Psoas muscle (tissue), 8 donors: ENCODE results near the gene PRLR. TPM values are rescaled to one million over a fixed set of nuclear protein-coding genes. Genes with fewer than 3 reads are reported as not detected.
"Not testable (repeated sequence)": the region's sequence is repeated elsewhere in the genome, so short reads cannot be mapped to it uniquely, and the experiment has no call there.

Experiments used
- ATAC-seq, 4 donors: fragments of 200-7000 bp; cut with Tn5 transposase; one replicate each; pipeline ENCODE4 v1.9.1; 2020; ENCODE audit warnings: moderate library complexity in 3 of 4, mild to moderate bottlenecking in 2 of 4
- DNase-seq, 2 donors: peaks; one replicate each; pipeline ENCODE4 v3.0.0-alpha.2; 2020
- H3K27ac ChIP-seq: fragments of 200-600 bp; one replicate; pipeline ENCODE4 v1.8.0; 2022
- H3K27me3 ChIP-seq, 3 donors: fragments of 200-600 bp in 1 of 3; one replicate each; pipeline versions ENCODE4 v1.6.1 to v1.8.0; 2013 to 2022; ENCODE audit warnings: low read length in 2 of 3, mild to moderate bottlenecking in 2 of 3, moderate library complexity in 1 of 3; ENCODE audit not compliant: insufficient read depth in 3 of 3
- H3K36me3 ChIP-seq, 2 donors: fragments of 200-600 bp in 1 of 2; one replicate each; pipeline versions ENCODE4 v1.6.1 to v1.8.0; 2013 to 2022; ENCODE audit warnings: low read depth in 1 of 2, mild to moderate bottlenecking in 1 of 2, moderate library complexity in 1 of 2; ENCODE audit not compliant: insufficient read depth in 1 of 2
- H3K4me1 ChIP-seq: fragments of 200-600 bp; one replicate; pipeline ENCODE4 v1.8.0; 2022
- H3K4me3 ChIP-seq: fragments of 200-600 bp; one replicate; pipeline ENCODE4 v1.8.0; 2022; ENCODE audit warnings: mild to moderate bottlenecking
- H3K9me3 ChIP-seq: fragments of 200-600 bp; one replicate; pipeline ENCODE4 v1.8.0; 2022
- WGBS, 3 donors: extraction: QIAGEN DNeasy Blood & Tissue Kit; methylation state at CpG; one replicate each; pipeline versions ENCODE4 v1.1.6 to v1.1.7; 2013; 5-methylcytosine and 5-hydroxymethylcytosine counted together
- intact Hi-C, 2 donors: fragments of 100-400 bp; cut with DNase I; formaldehyde crosslinking; loops; one replicate each; pipeline versions ENCODE4 v1.11.0 to v1.14.2; 2022
- polyA plus RNA-seq, 3 donors: library from polyadenylated mRNA; stranded (reverse); fragments of 200-250 nt; gene quantifications; one replicate each; pipeline ENCODE4 v1.2.3, GENCODE V29; 2013
- total RNA-seq, 4 donors: library from RNA; stranded (reverse); fragmentation: NEBNext Ultra II Directional in 2 of 4; extraction: Animal tissue kit (Norgen Biotek cat#: 25700) in 2 of 4; gene quantifications; one replicate each; pipeline versions ENCODE4 v1.2.1 to v1.2.4, GENCODE V29; 2021 to 2023
- TF ChIP-seq, protein P1 (sequence below): fragments of 200-600 bp; IDR thresholded peaks from one replicate; pipeline ENCODE4 v1.8.0; 2022; ENCODE audit warnings: antibody characterized with exemption
- donor health status: healthy with polysubstance abuse.
- donor health status: DM: no; HTN: no; CAD: no; lungs with moderate emphysema.
- donor health status: Bipolar disorder and iron deficiency.
- donor health status: healthy.
- donor health status: DM: yes; HTN: yes; CAD: no.
- donor health status: DM: no; HTN: no; CAD: no.
- donor health status: DM: no; HTN: no; CAD: no.
- donor health status: DM: yes; HTN: yes; CAD: no.

Gene PRLR
- total and polyA plus RNA-seq, 7 donors: 0.03 to 0.32 (median 0.09) TPM

DNA sequence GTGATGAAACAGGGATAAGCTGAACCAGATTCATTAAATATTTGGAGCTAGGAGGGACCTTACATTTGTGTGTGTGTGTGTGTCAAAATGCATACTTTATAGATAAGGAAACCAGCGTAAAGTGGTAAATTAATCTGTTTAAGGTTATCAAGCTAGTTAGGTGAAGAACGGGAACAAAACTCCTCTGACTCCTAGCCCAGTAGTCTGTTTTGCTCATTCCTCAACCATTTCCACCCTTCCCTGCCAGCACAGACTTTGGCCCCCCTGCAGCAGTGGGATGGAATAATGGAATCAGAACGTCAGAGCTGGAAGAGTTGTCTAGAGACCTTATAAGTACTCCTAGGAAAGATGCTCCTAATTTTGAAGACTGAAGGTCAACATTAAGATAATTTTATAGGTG, 189.0 kb downstream of the PRLR start:
- ATAC-seq (no peak), DNase-seq (no peak)
- TF ChIP-seq, protein P1, sequence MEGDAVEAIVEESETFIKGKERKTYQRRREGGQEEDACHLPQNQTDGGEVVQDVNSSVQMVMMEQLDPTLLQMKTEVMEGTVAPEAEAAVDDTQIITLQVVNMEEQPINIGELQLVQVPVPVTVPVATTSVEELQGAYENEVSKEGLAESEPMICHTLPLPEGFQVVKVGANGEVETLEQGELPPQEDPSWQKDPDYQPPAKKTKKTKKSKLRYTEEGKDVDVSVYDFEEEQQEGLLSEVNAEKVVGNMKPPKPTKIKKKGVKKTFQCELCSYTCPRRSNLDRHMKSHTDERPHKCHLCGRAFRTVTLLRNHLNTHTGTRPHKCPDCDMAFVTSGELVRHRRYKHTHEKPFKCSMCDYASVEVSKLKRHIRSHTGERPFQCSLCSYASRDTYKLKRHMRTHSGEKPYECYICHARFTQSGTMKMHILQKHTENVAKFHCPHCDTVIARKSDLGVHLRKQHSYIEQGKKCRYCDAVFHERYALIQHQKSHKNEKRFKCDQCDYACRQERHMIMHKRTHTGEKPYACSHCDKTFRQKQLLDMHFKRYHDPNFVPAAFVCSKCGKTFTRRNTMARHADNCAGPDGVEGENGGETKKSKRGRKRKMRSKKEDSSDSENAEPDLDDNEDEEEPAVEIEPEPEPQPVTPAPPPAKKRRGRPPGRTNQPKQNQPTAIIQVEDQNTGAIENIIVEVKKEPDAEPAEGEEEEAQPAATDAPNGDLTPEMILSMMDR: no peak
- H3K4me3 ChIP-seq: no peak overlapping the region
- no peaks in the 10 kb centered on the region for H3K4me1 ChIP-seq
- no peaks in the 10 kb centered on the region for H3K36me3 ChIP-seq
- H3K9me3 ChIP-seq: no peaks in the 10 kb centered on the region
- WGBS, 3 donors: 34 to 52% (median 39%) methylated on average over 3 of the region's 3 CpGs
- H3K27ac ChIP-seq: no peak overlapping the region
- H3K27me3 ChIP-seq: no peaks in the 10 kb centered on the region
- intact Hi-C loops: no loop called here

DNA sequence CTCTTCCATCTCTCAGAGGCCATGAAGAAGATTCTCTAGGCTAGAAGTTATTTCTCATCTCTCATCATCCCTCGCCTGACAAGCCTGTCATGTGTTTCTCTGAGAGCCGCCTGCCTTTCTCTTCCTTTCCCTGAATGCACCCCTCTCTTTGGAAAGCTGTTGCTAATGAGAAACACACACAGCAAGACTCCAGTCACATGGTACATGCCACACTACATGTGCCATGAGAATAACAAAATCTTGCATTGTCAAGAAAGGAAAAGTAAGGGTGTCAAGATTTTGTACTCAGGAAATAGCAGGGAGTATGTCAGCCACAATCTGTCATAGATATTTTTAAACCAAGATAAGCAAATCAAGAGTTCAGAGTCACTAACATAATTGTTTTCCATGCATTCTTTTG, 191.4 kb downstream of the PRLR start:
- no peaks in the 10 kb centered on the region for H3K36me3 ChIP-seq
- H3K27ac ChIP-seq: no peak overlapping the region
- no peak overlapping the region for H3K4me3 ChIP-seq
- TF ChIP-seq, protein P1: no peak
- H3K27me3 ChIP-seq: no peaks in the 10 kb centered on the region
- DNase-seq: no peak
- WGBS, 3 donors: 70 to 77% (median 73%) methylated on average over 2 of the region's 2 CpGs
- H3K9me3 ChIP-seq: no peaks in the 10 kb centered on the region
- intact Hi-C loops: no loop called here
- ATAC-seq: no peak
- no peaks in the 10 kb centered on the region for H3K4me1 ChIP-seq

DNA sequence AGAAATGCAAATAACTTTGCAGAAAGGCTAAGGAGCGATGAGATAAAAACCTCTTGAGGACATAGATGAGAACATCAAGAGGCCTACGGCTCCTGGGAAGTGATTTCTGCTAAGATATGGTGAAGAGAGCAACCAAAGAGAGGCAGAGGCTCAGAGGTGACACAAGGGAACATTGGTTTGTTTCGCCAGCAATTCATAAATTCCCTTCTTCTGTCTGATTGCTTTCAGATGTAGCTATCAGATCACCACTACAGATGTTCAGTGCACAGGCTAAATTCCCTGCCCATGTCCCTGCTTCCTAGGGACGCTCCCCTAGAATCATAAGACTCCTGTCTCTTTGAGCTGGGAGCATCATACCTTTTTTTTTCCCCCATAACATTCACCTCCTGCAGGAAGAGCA, 193.8 kb downstream of the PRLR start:
- intact Hi-C loops: no loop called here
- TF ChIP-seq, protein P1: no peak
- 64 to 71% (median 69%) methylated on average over 4 of the region's 4 CpGs for WGBS, 3 donors
- Histone ChIP-seq H3K4me3 (no peak overlapping the region), H3K36me3 (no peaks in the 10 kb centered on the region), H3K9me3 (no peaks in the 10 kb centered on the region), H3K27ac (no peak overlapping the region), H3K4me1 (no peaks in the 10 kb centered on the region), H3K27me3 (no peaks in the 10 kb centered on the region)
- no peak for DNase-seq
- no peak for ATAC-seq

DNA sequence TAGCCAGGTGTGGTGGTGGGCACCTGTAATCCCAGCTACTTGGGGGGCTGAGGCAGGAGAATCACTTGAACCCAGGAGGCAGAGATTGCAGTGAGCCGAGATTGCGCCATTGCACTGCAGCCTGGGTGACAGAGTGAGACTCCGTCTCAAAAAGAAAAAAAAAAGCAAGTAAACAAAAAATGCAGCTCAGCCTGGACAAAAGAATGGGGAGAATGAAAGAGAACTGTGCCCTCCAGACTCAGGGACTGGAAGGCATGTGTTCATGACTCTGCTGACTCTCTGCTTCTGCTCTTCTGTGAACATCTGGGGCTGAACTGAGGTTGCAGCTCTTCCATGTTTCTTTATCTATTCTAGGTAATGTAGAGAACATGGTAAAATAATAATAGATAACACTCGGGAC, 194.4 kb downstream of the PRLR start:
- H3K9me3 ChIP-seq, ATAC-seq, DNase-seq, H3K36me3 ChIP-seq, H3K4me3 ChIP-seq, intact Hi-C loops, H3K27me3 ChIP-seq, H3K27ac ChIP-seq, H3K4me1 ChIP-seq: not testable (repeated sequence)
- 79 to 89% (median 83%) methylated on average over 4 of the region's 4 CpGs for WGBS, 3 donors

DNA sequence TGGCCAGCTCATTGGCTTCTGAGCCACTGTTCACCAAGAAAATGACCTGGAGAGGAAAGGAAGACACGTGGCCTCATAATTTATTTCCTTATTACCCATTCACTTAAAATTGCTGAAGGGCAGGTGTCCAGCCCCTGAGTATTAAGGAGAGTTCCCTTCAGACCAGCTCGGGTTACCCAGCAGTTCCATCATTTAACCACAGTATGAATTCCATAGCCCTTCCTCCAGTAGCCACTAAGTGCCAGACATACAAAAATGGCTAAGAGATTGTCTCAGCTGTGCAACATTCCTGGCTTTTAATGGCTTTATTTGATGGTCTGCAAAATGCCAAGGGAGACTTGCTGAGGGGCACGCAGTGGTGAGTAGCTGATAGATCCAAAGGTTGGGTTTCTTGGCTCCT, 195.0 kb downstream of the PRLR start:
- intact Hi-C loops: no loop called here
- TF ChIP-seq, protein P1: no peak
- no peak for ATAC-seq
- Histone ChIP-seq H3K9me3 (no peaks in the 10 kb centered on the region), H3K27ac (no peak overlapping the region), H3K27me3 (no peaks in the 10 kb centered on the region), H3K4me3 (no peak overlapping the region), H3K4me1 (no peaks in the 10 kb centered on the region), H3K36me3 (no peaks in the 10 kb centered on the region)
- 55 to 61% (median 59%) methylated on average over 3 of the region's 3 CpGs for WGBS, 3 donors
- no peak for DNase-seq
